GM21360 (cell line): ENCODE measurements around the gene SLC22A16.
"Not testable (repeated sequence)": the region's sequence is repeated elsewhere in the genome, so short reads cannot be mapped to it uniquely, and the experiment has no call there.

Source experiments
- ATAC-seq: cut with Tn5 transposase; IDR thresholded peaks from one replicate; pipeline ENCODE4 v1.9.1; 2021; ENCODE audit warnings: mild to moderate bottlenecking, moderate library complexity; ENCODE audit not compliant: unreplicated experiment

Gene SLC22A16

DNA sequence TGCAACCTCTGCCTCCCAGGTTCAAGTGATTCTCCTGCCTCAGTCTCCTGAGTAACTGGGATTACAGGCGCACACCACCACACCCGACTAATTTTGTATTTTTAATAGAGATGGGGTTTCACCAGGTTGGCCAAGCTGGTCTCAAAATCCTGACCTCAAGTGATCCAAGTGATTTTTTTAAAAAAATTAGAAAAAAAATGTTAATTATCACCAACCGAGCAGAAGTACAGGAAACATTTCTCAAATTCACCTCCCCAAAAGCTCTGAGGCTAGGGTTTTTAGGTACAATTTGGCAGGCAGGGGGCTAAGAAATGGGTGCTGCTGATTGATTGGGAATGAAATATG, 14.9 kb upstream of the SLC22A16 start:
- ATAC-seq = no peak

DNA sequence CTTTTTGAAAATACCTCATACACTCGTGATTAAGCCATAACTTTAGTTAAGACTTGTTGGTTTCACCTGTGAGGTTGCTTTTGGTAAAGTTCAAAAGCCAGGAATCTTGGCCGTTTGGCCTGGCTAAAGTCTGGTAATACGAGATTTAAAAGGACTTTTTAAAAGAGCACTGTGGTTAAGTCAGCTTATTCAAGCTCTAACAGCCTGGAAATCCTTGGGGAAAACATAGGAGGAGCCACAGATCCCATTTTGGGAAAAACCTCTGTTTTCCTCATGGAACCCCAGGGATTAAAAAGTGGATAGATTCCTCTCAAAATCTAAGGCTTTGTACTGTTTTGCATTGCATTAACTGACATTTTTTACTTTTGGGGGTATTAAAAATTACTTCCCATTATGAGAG, 13.7 kb upstream of the SLC22A16 start:
- ATAC-seq = no peak

DNA sequence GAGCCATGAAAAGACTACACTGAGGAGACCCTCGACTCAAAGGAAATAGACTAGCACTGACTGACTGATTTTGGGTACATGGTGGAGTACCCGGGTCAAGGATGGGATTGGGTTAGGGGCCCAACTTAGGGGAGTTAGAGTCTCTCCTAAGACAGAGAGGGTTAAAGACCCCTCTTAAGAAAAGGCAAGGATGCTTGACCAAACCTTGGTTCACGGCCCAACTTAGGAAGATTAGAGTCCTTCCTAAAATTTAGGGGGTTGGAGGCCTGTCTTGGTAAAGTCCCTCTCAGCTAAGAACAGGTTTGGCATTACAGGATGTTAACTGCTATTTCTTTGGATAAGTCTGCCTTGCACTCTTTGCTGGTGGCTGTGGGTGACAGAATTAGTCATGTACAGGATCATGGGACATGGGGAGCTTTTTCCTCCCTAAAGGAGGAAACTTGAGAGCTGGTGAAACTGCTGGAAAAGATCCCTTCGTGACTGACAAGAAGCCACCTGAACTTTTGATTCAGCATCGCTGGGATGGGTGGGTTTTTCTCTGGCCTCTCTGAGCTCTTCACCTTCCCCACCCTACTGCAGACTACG, 12.3 kb upstream of the SLC22A16 start:
- ATAC-seq = no peak

DNA sequence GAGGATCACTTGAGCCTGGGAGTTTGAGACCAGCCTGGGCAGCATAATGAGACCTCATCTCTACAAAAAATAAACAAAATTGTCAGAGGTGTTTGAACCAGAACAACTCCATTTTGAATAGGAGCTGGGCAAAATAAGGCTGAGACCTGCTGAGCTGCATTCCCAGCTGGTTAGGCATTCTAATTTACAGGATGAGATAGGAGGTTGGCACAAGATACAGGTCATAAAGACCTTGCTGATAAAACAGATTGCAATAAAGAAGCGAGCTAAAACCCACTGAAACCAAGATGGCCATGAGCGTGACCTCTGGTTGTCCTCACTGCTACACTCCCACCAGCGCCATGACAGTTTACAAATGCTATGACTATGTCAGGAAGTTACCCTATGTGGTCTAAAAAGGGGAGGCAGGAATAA, 11.6 kb upstream of the SLC22A16 start:
- ATAC-seq = not testable (repeated sequence)

DNA sequence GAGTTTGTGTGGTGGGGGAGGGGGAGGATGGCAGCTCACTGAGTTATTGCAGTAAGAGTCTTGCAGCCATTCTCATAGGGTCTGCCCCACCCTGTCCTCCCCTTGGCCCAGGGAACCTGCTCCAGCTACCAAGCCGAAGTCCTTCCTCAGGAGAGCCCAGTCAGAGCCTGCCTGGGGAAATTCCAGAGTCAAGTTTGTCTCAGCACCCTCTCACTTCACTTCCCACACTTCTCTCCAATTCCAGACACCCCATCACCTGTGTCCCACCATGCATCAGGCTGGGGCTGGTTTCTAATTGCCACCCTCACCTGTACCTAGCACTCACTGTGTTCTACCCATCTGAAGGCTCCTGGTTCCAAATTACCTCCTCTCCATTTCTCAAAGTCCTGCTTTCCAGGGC, 10.3 kb upstream of the SLC22A16 start:
- ATAC-seq = no peak

DNA sequence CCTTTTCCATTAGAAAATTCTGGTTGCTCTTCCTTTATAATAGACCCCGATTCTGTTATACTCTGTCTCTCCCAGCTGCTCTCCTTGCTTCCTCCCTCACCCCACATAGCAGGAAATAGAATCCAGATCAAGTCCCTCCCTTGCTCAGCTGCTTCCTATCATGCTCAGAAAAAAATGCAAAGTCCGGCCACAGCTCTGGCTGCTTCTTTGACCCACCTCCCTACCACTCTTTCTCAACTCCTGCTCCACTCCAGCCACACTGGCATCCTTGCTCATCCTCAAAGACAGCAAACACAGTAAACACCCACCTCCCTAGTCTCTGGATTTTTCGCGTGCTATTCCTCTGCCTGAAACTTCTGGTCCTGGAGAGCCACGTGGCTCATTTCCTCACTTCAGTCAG, 9.1 kb upstream of the SLC22A16 start:
- no peak for ATAC-seq

DNA sequence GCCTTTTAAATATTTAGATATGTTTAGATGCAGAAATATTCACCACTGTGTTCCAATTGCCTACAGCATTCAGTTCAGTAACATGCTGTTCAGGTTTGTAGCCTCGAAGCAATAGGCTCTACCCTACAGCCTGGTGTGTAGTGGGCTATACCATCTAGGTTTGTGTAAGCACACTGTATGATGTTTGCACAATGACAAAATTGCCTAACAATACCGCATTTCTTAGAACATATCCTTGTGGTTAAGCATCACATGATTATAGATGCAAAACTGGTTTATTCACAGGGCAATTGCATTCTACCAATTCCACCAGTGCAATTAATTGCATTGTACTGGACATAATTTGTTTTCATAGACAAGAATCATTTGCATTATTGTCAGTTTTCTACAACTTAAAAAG, 7.9 kb upstream of the SLC22A16 start:
- no peak for ATAC-seq

DNA sequence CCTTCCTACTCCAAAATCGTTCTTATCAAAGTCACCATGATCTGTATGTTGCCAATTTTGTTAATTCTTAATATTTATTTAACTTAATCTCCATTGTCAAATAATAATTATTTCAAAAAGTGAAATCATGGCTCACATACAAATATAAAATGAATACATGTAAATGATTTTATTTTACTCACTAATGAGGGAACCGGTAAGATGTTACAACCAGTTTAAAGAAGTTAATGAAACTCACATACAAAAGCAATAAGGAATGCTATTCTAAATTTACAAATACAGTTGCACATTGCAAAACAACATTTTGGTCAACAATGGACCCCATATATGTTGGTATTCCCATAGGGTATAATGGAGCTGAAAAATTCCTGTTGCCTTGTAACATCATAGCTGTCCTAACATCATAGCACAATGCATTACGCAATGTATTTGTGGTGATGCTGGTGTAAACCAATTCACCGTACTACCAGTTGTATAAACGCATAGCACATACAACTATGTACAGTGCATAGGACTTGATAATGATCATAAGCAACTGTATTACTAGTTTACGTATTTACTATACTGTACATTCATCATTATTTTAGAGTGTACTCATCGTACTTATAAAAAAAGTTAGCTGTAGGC, 6.5 kb upstream of the SLC22A16 start:
- no peak for ATAC-seq

DNA sequence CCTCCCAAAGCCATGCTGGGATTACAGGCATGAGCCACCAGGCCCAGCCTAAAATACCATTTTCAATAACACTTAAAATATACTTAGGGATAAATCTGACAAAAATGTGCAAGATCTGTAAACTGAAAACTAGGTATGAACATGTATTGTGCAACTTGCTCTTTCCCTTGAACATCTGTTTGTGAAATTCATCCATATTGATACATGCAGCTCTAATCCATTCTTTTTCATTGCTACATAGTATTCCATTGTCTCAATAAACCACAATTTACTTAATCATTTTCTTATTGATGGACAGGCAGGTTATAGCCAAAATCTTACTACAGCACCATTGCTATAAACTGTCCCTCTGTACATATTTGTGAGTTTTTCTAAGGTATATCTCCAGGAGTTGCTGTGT, 4.7 kb upstream of the SLC22A16 start:
- ATAC-seq = no peak

DNA sequence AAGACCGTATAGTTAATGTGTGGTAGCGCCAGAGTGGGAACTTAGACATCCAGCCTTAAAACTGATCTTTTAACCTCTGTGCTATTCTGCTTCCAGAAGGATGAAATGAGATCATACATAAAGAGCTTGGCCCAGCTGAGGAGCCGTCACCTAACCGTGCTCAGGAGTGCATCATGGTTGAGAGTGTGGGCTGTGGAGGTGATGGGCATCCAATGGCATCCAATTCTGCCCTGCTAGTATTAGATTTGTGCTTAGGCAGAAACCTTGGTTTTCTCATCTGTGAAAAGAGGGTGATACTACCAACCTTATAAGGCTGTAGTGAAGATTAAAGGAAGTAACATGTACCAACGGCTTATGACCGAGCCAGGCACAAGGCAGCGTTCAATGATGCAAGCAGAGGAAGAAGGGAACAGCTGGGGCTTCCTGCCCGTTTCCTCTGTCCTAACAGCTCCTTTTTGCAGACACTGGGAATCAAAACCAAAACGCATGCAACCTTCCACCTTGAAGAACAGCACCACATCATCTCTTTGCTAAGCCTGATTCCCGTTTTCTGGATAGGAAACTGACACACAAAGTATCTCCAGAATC, 1.3 kb downstream of the SLC22A16 start:
- no peak for ATAC-seq

DNA sequence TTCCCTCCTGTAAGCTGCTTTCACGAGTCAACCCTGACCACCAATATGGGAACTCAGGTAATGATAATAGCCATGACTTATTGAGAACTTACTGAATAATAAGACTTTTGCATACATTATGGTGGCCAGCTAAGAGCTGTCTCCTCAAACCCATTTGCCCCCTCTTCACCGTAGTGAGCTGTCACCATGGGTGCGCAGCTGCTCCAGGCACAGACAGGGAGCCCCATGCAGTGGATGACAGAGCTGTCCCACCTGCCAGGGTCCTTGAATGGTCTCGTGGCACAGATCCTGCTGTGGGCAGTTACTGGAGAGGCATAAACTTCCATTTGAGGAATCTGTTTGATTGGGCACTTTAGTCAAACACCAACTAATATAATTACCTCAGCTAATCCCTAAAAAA, 1.9 kb downstream of the SLC22A16 start:
- no peak for ATAC-seq

DNA sequence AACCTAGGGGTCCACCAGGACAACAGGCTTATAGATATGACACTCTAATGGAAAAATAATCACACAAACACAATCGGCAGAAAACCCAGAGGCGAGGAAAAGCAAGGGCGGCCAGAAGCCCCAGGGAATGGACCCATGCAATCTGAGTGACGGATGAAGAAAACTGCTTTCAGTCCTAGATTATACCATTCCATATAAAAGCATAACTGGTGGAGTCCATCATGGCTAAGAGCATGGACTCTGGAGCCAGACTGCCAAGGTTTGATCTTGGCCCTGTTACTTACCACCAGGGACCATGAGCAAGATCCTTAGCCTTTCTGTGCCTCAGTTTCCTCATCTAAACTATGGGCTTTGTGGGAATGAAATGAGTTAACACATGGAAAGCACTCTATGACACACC, 3.7 kb downstream of the SLC22A16 start:
- no peak for ATAC-seq

DNA sequence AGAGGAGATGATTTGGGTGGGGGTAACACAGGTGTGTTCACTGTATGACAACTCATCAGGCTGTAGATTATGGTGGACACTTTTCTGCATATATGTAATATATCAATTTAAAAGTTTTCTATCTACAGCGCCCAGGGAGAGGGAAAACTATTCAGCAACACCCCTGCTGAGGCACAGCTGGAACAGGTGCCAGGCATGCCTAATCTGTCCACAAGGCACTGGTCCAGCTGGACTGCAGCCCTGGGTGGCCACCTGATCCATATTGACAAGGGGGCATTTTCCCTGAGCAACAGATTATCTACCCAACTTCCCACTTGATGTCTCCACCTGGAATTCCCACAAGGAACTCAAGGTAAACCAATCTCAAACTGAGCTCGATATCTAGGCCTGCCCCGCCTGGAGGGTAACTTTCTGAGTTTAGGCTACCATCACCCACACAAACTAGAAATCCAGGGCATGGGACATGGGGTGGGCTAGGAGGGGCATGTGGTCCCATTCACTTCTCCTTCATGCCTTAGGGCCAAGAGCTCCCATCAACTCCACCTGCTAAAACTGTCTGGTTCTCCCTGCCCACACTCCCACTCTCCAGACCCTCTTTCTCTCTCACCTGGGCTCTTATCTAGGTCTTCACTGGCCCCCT, 4.6 kb downstream of the SLC22A16 start:
- no peak for ATAC-seq

DNA sequence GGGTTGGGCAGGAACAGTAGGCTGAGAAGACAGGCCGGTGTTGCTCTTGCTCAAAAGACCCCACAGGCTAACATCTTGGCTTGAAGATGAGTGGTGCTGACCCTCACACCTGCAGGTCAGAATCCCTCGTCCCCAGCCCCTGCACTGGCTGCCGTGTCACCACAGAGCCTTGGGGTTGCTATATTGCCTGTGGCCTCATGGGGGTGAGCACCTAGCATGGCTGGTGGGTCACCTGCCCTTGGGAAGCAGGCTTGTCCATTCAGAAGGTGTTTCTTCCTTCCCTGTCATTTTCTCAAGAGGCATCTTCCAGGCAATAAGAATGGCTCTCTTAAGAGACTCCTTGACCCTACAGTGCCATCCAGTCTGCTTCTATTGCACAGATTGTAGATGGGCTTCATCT, 7.7 kb downstream of the SLC22A16 start:
- no peak for ATAC-seq

DNA sequence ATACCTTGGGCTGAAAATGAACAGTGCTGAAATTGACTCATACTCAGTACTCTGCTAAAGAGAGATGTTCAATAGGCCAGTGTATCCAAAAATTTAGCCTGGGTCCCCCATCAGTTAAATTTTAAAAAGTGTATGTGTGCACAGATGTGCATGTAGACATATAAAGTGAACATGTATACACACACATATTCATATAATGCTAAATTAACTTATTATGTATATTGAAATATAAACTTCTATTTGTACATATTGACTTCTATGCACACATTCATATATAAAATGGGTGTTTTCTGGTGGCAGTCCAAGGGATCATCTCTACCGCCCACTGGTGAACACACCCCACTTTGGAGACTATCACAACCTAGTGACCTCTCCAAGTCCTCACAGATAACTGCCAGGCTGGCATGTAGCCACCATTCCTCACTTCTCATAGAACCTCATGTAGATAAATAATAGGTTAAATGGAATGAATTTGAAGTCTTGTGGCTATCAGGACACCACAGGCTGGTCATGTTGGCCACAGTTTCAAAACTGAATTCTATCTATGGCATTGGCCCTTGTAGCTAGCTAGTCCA, 8.8 kb downstream of the SLC22A16 start:
- no peak for ATAC-seq

DNA sequence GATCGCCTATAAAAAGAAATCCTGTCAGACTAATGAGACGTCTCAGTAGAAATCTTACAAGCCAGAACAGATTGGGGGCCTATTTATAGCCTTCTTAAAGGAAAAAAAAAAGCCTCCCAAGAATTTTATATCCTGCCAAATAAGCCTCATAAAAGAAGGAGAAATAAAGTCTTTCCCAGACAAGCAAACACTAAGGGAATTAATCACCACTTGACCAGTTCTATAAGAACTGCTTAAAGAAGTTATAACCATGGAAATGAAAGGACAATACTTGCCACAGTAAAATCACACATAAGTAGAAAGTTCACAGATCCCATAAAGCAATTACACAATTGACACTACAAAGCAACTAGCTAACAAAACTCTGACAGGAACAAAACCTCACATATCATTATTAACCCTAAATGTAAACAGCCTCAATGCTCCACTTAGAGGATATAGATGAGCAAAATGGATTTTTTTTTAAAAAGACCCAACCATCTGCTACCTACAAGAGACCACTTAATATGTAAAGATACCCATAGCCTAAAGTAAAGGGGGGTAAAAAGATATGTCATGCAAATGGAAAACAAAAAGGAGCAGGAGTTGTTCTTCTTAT, 13.4 kb downstream of the SLC22A16 start:
- ATAC-seq = no peak

DNA sequence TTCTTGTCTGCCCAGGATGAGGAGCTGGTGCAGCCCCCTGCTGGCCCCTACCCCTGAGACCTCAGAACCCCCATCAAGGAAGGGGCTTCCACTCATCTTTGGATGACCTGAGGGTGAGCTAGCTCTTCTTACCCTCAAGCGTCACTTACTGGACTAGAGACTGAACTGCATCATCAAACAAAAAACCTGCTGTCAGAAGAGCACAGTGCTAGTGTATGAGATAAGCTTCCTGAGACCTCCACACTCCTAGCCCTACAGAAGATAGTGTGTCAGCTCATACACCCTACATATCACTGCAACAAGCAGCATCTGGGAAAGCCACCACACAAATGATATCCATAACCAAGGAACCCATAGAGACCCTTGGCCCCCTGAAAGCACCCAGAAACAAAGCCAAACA, 15.0 kb downstream of the SLC22A16 start:
- ATAC-seq = no peak

DNA sequence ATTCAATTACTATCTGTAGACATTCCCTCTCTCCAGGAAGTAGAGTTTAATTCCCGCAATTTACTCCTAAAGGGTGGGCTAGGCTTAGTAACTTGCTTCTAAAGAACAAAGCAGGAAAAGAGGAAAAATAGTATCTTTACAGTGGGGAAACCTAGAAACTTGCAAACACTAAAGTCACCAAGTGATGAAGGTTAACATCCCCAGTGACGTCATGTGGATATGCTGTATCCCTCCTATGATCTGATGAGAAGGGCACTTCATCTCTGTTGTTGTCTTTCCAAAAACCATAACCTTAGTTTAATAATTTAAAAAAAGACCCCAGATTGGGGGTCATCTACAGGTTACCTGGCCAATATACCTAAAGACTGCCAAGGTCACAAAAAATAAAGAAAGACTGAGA, 17.3 kb downstream of the SLC22A16 start:
- no peak for ATAC-seq

DNA sequence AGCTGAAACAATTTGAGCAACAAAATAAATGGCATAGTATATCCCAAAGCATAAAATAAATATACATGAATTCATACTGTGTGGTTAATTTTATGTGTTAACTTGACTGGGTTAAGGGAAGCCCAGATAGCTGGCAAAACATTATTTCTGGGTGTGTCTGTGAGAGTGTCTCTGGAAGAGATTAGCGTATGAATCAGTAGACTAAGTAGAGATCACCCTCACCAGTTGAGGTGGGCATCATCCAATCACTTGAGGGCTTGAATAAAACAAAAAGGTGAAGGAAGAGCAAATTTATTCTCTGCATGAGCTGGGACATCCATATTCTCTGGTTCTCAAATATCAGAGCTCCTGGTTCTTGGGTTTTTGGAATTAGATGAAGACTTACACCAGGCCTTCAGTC, 17.9 kb downstream of the SLC22A16 start:
- ATAC-seq = no peak

DNA sequence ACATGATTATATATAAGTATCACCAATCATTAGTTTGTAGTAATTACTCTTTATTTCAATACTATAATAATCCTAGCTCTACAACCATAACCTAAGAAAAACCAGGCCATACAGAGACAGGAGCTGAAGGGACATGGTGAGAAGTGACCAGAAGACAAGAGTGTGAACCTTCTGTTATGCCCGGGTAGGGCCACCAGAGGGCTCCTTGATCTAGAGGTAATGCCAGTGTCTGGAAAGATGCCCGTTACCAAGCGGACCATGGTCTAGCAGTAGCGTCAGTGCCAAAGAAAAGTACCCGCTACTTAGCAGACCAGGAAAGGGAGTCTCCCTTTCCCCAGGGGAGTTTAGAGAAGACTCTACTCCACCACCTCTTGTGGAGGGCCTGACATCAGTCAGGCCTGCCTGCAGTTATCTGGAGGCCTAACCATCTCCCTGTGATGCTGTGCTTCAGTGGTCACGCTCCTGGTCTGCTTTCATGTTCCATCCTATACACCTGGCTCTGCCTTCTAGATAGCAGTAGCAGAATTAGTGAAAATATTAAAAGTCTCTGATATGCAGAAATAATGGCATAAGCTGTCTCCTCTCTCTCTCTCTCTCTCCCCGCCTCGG, 18.7 kb downstream of the SLC22A16 start:
- ATAC-seq = not testable (repeated sequence)

DNA sequence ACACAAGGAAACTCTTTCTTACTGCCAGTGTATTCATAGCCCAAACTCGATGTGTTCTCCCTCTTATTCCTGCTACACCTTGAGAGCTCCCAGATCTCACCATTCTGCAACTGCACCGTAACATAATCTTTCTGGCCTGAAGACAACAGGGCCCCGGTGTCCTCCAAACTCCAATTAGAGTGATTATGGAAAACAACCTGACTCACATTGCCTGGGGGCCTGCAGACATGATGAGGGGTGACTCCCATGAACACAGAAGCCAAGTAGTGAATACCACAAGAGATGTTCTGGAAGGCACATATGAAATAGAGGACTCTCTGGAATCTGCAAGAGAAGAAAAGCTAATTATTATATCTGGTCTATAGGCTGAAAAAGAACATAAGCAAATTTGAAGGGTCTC, 19.7 kb downstream of the SLC22A16 start:
- ATAC-seq = no peak
